ENCODE measurements around the gene PAQR8.

DNA sequence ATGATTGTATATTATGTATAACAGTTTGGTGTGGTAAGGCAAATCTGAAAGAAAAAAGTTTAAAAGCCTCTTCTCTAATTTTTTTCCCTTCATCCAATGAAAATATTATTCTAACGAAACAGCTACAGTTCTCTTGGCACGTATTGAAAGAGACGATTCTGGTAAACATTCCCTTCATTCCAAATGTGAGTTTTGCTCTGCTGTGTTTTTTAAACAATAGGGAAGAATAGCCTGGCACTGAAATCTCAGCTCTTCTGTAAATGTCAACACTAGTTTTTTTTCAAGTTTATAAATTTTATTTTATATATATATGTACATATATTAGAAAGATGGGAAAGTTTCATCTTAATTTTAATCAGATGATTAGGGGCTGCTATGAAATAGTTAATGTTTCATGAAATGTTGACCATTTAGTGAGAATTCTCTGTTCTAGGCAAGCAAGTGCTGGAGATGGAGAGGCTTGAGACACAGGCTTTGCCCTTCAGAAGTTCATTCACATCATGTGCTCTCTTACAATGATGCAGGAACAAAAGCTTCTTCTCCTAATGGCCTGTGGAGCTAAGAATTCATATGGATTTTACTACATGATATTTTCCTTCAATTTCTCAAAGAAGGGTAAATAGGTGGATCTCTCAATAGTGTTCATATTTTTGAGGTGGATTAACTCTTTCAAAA is 4.1 kb downstream of the PAQR8 start:
- TF ChIP-seq, protein P1, sequence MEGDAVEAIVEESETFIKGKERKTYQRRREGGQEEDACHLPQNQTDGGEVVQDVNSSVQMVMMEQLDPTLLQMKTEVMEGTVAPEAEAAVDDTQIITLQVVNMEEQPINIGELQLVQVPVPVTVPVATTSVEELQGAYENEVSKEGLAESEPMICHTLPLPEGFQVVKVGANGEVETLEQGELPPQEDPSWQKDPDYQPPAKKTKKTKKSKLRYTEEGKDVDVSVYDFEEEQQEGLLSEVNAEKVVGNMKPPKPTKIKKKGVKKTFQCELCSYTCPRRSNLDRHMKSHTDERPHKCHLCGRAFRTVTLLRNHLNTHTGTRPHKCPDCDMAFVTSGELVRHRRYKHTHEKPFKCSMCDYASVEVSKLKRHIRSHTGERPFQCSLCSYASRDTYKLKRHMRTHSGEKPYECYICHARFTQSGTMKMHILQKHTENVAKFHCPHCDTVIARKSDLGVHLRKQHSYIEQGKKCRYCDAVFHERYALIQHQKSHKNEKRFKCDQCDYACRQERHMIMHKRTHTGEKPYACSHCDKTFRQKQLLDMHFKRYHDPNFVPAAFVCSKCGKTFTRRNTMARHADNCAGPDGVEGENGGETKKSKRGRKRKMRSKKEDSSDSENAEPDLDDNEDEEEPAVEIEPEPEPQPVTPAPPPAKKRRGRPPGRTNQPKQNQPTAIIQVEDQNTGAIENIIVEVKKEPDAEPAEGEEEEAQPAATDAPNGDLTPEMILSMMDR (conservative IDR thresholded peaks at IDR 0.05), result no peak
- TF ChIP-seq ZFX (IDR thresholded peaks at IDR 0.05), result no peak

All from C4-2B (cell line).